ENCODE measurements around the gene SRGAP3. TPM values are rescaled to one million over a fixed set of nuclear protein-coding genes. Genes with fewer than 3 reads are reported as not detected.

SRGAP3 gene
- total RNA-seq, 2 donors from 2014 or later: 2.6 to 12.8 TPM

- DNase-seq (ENCODE audit: low spot score) (no peak), ATAC-seq (ENCODE audit: insufficient number of reproducible peaks, low FRiP score, low read depth) (no peak)
- TF ChIP-seq CTCF (IDR thresholded peaks at IDR 0.05): no peak
- H3K36me3 ChIP-seq: no peaks in the 10 kb centered on the region
- H3K9me3 ChIP-seq: no peaks in the 10 kb centered on the region
- H3K4me1 ChIP-seq (ENCODE audit: control insufficient read depth in 1 of 2, low read depth in 2 of 2): no peaks in the 10 kb centered on the region
- H3K27me3 ChIP-seq (replicated peaks; ENCODE audit: insufficient read depth): no peaks in the 10 kb centered on the region
- no peak overlapping the region for H3K27ac ChIP-seq
- H3K4me3 ChIP-seq: no peak overlapping the region
These were observed 253.2 kb downstream of the SRGAP3 start for GRCh38 chr3:8996216-8996615.

GRCh38 chr3:8994226-8994625 is 255.2 kb downstream of the SRGAP3 start:
- Histone ChIP-seq H3K4me3 (no peak overlapping the region), H3K27ac (no peak overlapping the region), H3K27me3 (replicated peaks; ENCODE audit: insufficient read depth) (no peaks in the 10 kb centered on the region), H3K36me3 (no peaks in the 10 kb centered on the region), H3K9me3 (no peaks in the 10 kb centered on the region), H3K4me1 (ENCODE audit: control insufficient read depth in 1 of 2, low read depth in 2 of 2) (no peaks in the 10 kb centered on the region)
- DNase-seq (ENCODE audit: low spot score): no peak
- TF ChIP-seq CTCF (IDR thresholded peaks at IDR 0.05): no peak
- ATAC-seq (ENCODE audit: insufficient number of reproducible peaks, low FRiP score, low read depth): no peak

GRCh38 chr3:8993331-8993730 is 256.1 kb downstream of the SRGAP3 start:
- Histone ChIP-seq H3K27me3 (replicated peaks; ENCODE audit: insufficient read depth) (no peaks in the 10 kb centered on the region), H3K36me3 (no peaks in the 10 kb centered on the region), H3K27ac (no peak overlapping the region), H3K4me3 (no peak overlapping the region), H3K4me1 (ENCODE audit: control insufficient read depth in 1 of 2, low read depth in 2 of 2) (no peaks in the 10 kb centered on the region), H3K9me3 (no peaks in the 10 kb centered on the region)
- TF ChIP-seq CTCF (IDR thresholded peaks at IDR 0.05): no peak
- DNase-seq (ENCODE audit: low spot score) (no peak), ATAC-seq (ENCODE audit: insufficient number of reproducible peaks, low FRiP score, low read depth) (no peak)

- Histone ChIP-seq H3K36me3 (no peaks in the 10 kb centered on the region), H3K4me1 (ENCODE audit: control insufficient read depth in 1 of 2, low read depth in 2 of 2) (no peaks in the 10 kb centered on the region), H3K9me3 (no peaks in the 10 kb centered on the region), H3K27me3 (replicated peaks; ENCODE audit: insufficient read depth) (no peaks in the 10 kb centered on the region), H3K27ac (no peak overlapping the region), H3K4me3 (no peak overlapping the region)
- ATAC-seq (ENCODE audit: insufficient number of reproducible peaks, low FRiP score, low read depth) (no peak), DNase-seq (ENCODE audit: low spot score) (no peak)
- no peak for TF ChIP-seq CTCF (IDR thresholded peaks at IDR 0.05)
These were observed 256.6 kb downstream of the SRGAP3 start for GRCh38 chr3:8992854-8993253.

GRCh38 chr3:8992199-8992598 is 257.2 kb downstream of the SRGAP3 start:
- no peaks in the 10 kb centered on the region for H3K9me3 ChIP-seq
- ATAC-seq (ENCODE audit: insufficient number of reproducible peaks, low FRiP score, low read depth): no peak

More at GRCh38 chr3:8992199-8992598, 257.2 kb downstream of the SRGAP3 start:
- H3K36me3 ChIP-seq: no peaks in the 10 kb centered on the region
- H3K4me1 ChIP-seq (ENCODE audit: control insufficient read depth in 1 of 2, low read depth in 2 of 2): no peaks in the 10 kb centered on the region
- H3K27me3 ChIP-seq (replicated peaks; ENCODE audit: insufficient read depth): no peaks in the 10 kb centered on the region
- H3K4me3 ChIP-seq: no peak overlapping the region
- TF ChIP-seq CTCF (IDR thresholded peaks at IDR 0.05): no peak
- H3K27ac ChIP-seq: no peak overlapping the region
- no peak for DNase-seq (ENCODE audit: low spot score)

Measured in thoracic aorta (tissue), 2 donors.